Measurements from ENCODE around the gene LYPD8.

LYPD8 gene

DNA sequence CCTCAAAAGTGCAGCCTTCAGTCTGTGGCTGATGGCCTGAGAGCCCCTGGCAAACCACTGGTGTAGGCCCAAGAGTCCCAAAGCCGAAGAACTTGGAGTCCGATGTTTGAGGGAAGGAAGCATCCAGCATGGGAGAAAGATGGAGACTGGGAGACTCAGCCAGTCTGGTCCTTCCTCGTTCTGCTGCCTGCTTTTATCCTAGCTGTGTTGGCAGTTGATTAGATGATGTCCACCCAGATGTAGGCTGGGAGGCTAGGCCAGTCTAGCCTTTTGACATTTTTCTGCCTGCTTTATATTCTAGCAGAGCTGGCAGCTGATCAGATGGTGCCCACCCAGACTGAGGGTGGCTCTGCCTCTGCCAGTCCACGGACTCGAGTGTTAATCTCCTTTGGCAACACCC, 1.1 kb upstream of the LYPD8 start:
- DNase-seq = no peak

GRCh38 chr1:248756151-248756550, 592 bp upstream of the LYPD8 start:
- DNase-seq = no peak

GRCh38 chr1:248753708-248754280, 1.8 kb downstream of the LYPD8 start:
- DNase-seq = no peak

DNA sequence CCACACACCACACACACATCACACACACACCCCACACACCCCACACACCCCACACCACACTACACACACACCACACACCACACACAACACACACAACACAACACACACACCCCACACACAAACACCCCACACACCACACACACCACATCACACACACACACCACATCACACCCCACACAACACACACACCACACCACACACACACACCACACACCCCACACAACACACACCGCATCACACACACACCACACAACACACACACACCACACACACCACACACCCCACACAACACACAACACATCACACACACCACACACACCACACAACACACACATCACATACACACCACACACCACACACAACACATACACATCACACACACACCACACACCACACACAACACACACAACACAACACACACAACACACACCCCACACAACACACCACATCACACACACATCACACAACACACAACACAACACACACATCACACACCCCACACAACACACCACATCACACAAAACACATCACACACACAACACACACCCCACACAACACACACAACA, 2.4 kb downstream of the LYPD8 start:
- DNase-seq = no peak

DNA sequence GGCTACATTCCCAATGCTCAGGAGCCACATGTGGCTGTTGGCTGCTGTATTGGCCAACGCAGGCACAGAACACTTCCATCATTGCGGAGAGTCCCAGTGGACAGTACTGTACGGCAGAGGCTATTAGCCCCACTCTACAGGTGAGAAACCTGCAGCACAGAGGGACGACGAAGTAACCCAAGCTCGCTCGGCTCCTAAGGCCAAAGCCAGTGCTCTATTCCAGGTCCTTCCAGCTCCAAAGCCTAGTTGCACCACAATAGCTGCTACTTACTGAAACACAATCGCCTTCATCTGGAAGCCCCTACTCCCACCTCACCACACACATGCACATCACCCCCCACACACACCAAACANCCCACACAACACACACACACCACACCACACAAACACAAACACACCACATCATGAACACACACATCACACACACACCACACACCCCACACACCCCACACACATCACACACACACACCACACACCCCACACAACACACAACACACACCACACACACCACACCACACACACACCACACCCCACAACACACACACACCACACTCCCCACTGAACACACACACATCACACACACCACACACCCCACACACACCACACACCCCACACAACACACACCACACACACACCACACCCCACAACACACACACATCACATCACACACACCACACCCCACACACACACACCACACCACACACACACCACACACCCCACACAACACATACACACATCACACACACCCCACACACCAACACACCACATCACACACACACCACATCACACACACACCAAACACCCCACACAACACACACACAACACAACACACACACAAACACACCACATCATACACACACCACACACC, 3.2 kb downstream of the LYPD8 start:
- DNase-seq = no peak

GRCh38 chr1:248751635-248752034, 3.9 kb downstream of the LYPD8 start:
- DNase-seq = no peak

DNA sequence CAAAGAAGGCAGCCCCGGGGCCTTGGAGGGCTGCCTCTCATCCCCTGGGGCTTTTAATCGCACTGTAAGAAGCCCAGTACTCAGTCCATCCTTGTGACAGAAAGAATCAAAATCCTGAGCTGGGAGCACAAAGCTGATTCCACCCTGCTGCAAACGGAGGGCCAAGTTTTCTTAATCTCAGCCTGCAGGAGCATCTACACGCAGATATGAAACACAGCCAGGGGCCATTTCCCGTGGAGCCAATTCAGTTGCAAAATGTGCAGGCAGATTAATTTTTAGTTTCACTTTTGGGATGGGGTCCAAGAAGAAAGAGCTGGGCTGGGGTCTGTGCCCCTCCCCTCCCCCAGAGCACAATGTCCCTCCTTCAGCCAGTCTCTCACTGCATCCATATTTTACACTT, 4.4 kb downstream of the LYPD8 start:
- no peak for DNase-seq

DNA sequence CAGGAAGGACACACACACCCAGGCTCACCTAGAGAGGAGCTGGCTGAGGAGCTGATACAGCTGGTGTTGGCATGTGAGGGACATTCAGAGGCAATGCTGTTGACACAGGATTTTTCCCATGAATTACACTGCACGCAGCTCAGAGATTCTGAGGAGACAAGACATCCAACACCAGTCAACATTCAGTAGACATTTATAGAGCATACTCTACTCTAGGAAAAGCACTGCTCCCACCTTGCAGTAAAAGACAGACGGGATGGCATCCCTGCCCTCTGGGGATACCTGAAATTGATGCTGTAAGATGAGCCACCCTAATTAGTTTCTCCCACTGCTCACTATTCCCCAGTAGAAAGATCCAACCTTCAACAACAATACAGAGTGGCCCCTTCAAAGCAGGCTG, 5.1 kb downstream of the LYPD8 start:
- no peak for DNase-seq

DNA sequence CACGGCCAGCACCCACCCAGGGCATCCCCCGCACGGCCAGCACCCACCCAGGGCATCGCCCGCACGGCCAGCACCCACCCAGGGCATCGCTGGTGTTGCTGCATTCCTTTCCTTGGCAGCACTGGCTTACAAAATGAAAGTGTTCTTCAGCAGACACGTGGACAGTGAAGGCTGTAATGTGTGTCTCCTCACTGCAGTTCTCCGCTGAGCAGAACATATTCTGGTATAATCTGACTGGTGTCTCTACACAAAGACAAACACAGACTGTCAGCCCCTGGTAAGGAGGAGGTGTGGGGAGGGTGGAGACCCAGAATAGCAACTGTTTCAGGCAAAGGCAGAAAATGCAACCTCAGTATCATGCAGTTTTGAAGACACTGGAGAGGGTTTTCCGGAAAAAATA, 7.3 kb downstream of the LYPD8 start:
- no peak for DNase-seq

DNA sequence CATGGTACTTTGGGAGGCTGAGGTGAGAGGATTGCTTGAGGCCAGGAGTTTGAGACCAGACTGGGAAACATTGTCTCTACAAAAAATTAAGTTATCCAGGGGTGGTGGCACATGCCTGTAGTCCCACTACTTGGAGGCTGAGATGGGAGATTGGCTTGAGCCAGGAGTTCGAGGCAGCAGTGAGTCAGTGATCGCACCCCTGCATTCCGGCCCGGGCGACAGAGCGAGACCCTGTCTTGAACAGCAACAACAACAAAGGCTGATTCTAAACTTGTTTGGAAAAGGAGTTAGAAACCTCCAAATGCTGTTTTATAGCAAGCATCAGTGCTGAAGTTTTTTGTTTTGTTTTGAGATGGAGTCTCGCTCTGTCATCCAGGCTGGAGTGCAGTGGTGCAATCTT, 14.7 kb downstream of the LYPD8 start:
- no peak for DNase-seq

GRCh38 chr1:248739572-248740205, 15.9 kb downstream of the LYPD8 start:
- no peak for DNase-seq

- no peak for DNase-seq
Measured at GRCh38 chr1:248737457-248737856, 18.1 kb downstream of the LYPD8 start.

GRCh38 chr1:248736977-248737376, 18.6 kb downstream of the LYPD8 start:
- DNase-seq = no peak

- no peak for DNase-seq
Measured at GRCh38 chr1:248733566-248733965, 22.0 kb downstream of the LYPD8 start.

DNA sequence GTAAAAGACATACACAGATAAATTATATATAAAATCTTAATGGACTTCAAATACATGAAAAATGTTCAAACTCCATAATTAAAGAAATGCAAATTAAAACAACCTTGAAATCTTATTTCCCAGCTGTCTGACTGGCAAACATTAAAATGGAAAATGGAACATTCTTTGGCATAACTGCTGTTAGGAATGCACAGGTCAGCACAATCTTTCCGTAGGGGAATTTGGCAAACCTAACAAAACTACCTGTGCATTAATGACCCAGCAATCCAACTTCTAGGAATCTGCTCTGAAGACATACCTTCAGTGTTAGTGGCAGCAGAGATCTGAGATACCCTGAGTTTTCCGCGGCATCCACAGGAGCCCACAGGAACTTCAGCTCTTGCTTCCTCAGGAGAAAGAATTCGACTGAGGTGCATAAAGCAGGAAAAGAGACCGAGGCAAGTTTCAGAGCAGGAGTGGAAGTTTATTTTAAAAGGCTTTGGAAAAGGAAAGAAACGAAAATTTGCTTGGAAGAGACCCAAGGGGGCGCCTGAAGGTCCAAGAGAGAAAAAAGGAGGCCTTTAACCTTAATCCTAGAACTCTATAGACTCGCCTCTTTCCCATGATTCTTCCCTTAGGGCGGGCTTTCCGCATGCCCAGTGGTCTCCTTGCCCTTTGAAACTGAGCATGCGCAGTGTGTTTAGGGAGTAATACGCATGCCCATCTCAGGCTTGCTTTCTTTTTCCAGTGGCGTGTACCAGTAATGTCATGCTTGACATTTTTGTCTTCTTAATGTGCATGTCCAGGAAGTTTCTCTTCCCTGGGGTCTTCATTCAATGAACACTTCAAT, 24.8 kb downstream of the LYPD8 start:
- DNase-seq = no peak

DNA sequence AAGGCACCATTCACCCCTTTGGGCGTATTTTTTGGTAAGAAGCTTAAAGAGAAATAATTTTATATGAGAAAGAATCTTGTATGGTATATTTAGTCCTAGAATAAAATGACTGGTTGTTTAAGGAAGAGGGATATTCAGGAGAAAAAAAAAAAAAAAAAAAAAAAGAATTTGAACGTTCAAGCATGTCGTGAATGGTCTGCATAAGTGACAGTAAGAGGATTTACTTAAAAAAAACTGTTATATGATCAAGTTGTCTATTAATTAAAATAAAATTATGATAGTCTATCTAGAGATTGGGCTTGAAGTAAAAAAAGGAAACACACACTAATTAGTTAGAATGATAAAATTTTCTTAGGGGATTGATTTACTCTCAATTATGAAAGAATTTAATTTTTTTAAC, 41.3 kb downstream of the LYPD8 start:
- DNase-seq = no peak

GRCh38 chr1:248710305-248710900, 45.2 kb downstream of the LYPD8 start:
- DNase-seq = no peak

DNA sequence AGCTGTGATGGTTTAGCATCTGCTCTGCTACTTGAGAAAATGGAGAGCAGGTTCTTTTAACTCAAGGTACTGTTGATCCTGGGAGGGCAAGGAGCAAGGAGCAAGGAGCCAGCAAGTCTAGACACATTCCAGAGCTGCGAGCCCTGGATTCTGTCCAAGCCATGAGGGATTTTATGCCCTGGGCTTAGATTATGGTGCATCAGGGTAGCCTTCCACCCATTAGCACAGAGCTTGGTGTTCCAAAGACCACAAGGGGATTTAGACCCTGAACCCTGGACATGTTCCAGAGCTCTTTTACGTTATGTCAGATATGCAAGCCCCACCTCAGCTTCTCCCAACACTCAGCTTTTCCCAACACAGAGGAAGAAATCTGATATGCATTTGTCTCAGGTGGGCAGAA, 51.0 kb downstream of the LYPD8 start:
- DNase-seq = no peak

DNA sequence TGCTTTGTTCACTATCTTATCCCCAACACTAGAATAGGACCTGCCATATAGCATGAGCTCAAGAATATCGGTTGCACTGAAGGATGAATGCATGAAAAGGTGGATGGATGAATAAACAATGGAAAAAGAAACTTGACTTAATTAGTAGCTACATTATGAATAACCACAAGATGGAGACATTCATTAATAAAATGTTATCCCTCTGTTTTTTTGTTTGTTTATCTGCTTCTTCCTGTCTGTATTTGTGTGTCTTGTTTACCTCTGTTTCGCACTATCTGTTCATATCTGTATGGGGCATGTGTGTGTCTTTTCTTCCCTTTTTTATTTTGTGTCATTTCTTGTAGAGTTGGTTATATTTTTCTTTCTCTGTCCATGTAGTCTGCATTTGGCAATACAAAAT, 51.9 kb downstream of the LYPD8 start:
- DNase-seq = no peak

GRCh38 chr1:248702714-248703113, 52.8 kb downstream of the LYPD8 start, which contains the start of gene OR14I1:
TSS of gene OR14I1 (minus strand) at chr1:248702766.
- no peak for DNase-seq

DNA sequence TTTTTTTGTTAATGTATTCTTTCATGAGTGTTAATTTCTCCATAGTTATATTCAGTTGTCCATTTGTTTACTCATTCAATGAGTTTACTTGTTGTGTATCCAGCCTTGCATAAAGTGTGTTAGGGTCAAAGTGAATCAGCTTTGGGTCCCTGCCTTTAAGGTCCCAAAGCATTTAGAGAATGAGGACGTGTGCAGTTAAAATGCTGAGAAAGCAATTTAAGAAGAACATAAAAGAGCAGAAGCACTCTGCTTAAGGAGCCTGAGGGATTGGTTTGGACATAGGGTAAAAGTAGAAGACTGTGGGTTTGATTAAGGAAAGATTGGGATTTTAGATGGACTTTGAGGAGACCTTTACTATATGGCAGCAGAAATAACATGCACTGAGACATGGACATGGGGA, 56.5 kb downstream of the LYPD8 start:
- no peak for DNase-seq

DNA sequence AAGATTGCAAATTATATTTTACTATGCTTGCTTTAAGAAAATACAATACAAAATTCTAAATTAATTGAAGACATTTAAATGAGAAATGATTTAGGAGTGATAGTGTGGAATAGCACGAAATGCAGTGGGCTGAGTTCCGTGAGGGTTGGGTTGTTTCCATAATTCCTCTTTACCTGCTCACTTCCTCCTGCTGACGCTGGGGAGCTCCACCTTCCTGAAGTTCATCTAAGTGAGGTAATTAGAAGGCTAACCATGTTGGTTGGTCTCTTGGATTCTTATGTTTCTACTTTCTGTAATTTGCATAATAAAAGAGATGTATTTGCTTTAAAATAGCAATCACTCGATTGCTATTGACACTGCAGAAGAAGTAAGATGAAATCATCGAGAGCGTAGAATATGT, 57.7 kb downstream of the LYPD8 start:
- no peak for DNase-seq

DNA sequence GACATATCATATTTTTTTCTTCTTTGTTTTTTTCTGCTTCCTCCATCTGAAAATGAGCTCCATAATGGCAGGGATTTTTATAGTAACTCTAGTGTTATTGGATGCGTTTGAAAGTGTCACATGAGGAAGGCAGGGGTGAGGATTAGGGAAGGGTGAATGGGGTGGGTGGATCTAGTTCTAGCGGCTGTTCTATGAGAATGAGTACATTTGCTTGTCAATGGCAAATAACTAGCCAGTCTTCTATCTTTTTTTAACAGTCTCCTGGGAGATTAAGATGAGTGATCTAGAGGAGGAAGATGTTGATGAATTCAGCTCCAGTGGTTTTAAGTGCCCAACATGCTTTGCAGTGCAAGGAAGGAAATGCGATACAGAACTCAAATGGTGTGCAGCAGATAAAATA, 58.8 kb downstream of the LYPD8 start:
- no peak for DNase-seq
